ENCODE measurements around the gene ACYP2.

GRCh38 chr2:54249629-54250028 lies 134.2 kb downstream of the ACYP2 start:
- no peak for TF ChIP-seq CTCF (IDR thresholded peaks at IDR 0.05)
- TF ChIP-seq POLR2A (IDR thresholded peaks at IDR 0.05), result no peak
